PC-9 (cell line): ENCODE data around the gene DNAH6.

Experiments
- EZH2 ChIP-seq: fragments of 200-600 bp; sonication (generic); IDR thresholded peaks from 2 replicates; pipeline ENCODE4 v1.8.0; 2017; ENCODE audit warnings: antibody characterized with exemption, low read depth
- TF ChIP-seq, protein P1 (sequence below): fragments of 200-600 bp; sonication (generic); conservative IDR thresholded peaks from 2 replicates; pipeline ENCODE4 v1.6.1; 2017; ENCODE audit warnings: mixed run types, antibody characterized with exemption, mild to moderate bottlenecking, moderate library complexity

DNA sequence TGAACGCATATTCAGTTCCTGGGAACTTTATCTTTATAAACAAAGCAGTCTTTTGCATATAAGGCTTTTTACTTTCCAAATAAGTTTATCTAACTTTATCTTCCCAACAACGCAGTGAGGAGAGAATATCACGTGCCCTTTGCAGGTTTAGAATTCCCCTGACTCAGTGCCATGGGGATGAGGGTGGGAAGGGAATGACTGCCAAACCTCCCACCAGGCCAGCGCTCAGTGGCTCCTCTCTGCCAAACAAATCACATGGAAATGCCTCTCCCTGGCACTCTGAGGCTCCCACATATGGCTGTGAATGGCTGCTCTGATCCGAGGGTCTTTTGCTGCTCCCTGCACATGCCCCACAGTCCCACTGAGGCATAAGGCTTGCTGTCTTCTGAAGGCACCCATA, 158.3 kb downstream of the DNAH6 start:
- TF ChIP-seq, protein P1, sequence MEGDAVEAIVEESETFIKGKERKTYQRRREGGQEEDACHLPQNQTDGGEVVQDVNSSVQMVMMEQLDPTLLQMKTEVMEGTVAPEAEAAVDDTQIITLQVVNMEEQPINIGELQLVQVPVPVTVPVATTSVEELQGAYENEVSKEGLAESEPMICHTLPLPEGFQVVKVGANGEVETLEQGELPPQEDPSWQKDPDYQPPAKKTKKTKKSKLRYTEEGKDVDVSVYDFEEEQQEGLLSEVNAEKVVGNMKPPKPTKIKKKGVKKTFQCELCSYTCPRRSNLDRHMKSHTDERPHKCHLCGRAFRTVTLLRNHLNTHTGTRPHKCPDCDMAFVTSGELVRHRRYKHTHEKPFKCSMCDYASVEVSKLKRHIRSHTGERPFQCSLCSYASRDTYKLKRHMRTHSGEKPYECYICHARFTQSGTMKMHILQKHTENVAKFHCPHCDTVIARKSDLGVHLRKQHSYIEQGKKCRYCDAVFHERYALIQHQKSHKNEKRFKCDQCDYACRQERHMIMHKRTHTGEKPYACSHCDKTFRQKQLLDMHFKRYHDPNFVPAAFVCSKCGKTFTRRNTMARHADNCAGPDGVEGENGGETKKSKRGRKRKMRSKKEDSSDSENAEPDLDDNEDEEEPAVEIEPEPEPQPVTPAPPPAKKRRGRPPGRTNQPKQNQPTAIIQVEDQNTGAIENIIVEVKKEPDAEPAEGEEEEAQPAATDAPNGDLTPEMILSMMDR, result no peak
- no peak for TF ChIP-seq EZH2
